Activated B cell treated with CpG ODN at 0.5 μM for 24 hours (primary cell): ENCODE measurements around the gene PRTFDC1. TPM values are rescaled to one million over a fixed set of nuclear protein-coding genes. Genes with fewer than 3 reads are reported as not detected.

ENCODE experiments used
- ATAC-seq: fragments of 200-7000 bp; cut with Tn5 transposase; one replicate; pipeline ENCODE4 v1.10.0; 2021; ENCODE audit warnings: low read depth, mild to moderate bottlenecking, moderate library complexity
- CTCF ChIA-PET: fragments of 350-600 bp; sonication (Branson Sonifier 250); formaldehyde crosslinking; loops from one replicate; lab custom pipeline; 2021; ENCODE audit warnings: antibody characterized with exemption; lab: Charles Lee
- POLR2A ChIA-PET: fragments of 350-600 bp; sonication (Branson Sonifier 250); formaldehyde crosslinking; loops from one replicate; lab custom pipeline; 2021; ENCODE audit warnings: antibody characterized with exemption; lab: Charles Lee
- DNase-seq: peaks from one replicate; pipeline ENCODE4 v3.0.0; 2022
- H3K27ac Mint-ChIP-seq: one replicate; pipeline ENCODE4 v1.8.0; 2020; ENCODE audit warnings: mixed read lengths
- H3K27me3 Mint-ChIP-seq: one replicate; pipeline ENCODE4 v1.8.0; 2021; ENCODE audit warnings: mixed read lengths
- H3K36me3 Mint-ChIP-seq: one replicate; pipeline ENCODE4 v1.8.0; 2021; ENCODE audit warnings: low read depth, mixed read lengths
- H3K4me1 Mint-ChIP-seq: one replicate; pipeline ENCODE4 v1.8.0; 2021; ENCODE audit warnings: mixed read lengths
- H3K4me3 Mint-ChIP-seq: one replicate; pipeline ENCODE4 v1.8.0; 2020; ENCODE audit warnings: mild to moderate bottlenecking, mixed read lengths
- H3K9me3 Mint-ChIP-seq: one replicate; pipeline ENCODE4 v1.8.0; 2020; ENCODE audit warnings: mixed read lengths
- intact Hi-C: fragments of 100-400 bp; cut with micrococcal nuclease; formaldehyde crosslinking; loops from one replicate; pipeline ENCODE4 v1.15.1; 2024
- total RNA-seq: library from RNA; stranded (reverse); gene quantifications from 2 replicates; pipeline ENCODE4 v1.2.3, GENCODE V29; 2022
- TF ChIP-seq, protein P1 (sequence below): fragments of 200-600 bp; IDR thresholded peaks from one replicate; pipeline ENCODE4 v1.8.0; 2022; ENCODE audit warnings: antibody characterized with exemption, mild to moderate bottlenecking

Gene PRTFDC1
- total RNA-seq, 1 donor from 2014 or later: not detected

DNA sequence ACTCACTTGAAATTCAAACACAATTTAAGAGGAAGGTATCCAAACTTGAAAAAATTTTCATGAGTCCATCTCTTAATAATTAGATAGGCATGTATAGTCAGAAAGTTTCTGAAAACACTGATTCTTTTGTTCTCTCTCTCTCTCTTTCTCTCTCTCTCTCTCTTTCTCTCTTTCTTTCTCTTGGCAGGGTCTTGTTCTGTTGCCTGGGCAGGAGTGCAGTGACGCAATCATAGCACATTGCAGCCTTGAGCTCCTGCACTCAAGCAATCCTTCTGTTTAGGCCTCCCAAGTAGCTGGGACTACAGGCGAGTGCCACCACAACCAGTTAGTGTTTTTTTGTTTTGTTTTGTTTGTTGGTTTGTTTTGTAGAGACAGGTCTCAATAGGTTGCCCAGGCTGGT, 59.3 kb downstream of the PRTFDC1 start:
- peaks cover 24% of the 10 kb centered on the region for H3K4me1 Mint-ChIP-seq
- TF ChIP-seq, protein P1, sequence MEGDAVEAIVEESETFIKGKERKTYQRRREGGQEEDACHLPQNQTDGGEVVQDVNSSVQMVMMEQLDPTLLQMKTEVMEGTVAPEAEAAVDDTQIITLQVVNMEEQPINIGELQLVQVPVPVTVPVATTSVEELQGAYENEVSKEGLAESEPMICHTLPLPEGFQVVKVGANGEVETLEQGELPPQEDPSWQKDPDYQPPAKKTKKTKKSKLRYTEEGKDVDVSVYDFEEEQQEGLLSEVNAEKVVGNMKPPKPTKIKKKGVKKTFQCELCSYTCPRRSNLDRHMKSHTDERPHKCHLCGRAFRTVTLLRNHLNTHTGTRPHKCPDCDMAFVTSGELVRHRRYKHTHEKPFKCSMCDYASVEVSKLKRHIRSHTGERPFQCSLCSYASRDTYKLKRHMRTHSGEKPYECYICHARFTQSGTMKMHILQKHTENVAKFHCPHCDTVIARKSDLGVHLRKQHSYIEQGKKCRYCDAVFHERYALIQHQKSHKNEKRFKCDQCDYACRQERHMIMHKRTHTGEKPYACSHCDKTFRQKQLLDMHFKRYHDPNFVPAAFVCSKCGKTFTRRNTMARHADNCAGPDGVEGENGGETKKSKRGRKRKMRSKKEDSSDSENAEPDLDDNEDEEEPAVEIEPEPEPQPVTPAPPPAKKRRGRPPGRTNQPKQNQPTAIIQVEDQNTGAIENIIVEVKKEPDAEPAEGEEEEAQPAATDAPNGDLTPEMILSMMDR: no peak
- ATAC-seq (no peak), DNase-seq (no peak)
- intact Hi-C loops: no loop called here
- H3K9me3 Mint-ChIP-seq: no peaks in the 10 kb centered on the region
- ChIA-PET CTCF (interaction anchor here (0.9 kb wide), 1 partner anchor 12 kb away, joined by 3 read pairs; no protein-coding TSS in a partner anchor), POLR2A (no interaction called here)
- no peaks in the 10 kb centered on the region for H3K27me3 Mint-ChIP-seq
- peaks cover 3% of the 10 kb centered on the region for H3K36me3 Mint-ChIP-seq
- no peak overlapping the region for H3K4me3 Mint-ChIP-seq
- no peak overlapping the region for H3K27ac Mint-ChIP-seq

DNA sequence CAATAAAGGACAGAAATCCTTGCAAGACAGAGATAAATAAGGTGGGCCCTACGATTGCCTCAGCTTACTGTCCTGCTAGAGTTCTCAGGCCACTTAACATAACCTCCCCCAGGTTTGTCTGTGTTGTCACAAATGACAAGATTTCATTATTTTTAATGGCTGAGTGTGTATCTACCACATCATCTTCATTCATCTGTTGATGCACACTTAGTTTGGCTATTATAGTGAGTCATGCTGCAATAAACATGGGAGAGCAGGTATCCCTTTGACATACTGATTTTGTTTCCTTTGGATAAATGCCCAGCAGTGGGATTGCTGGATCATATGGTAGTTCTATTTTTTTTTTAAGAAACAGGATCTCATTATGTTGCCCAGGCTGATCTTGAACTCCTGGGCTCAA, 60.6 kb downstream of the PRTFDC1 start:
- TF ChIP-seq, protein P1: no peak
- ATAC-seq: no peak
- intact Hi-C loops: no loop called here
- Mint-ChIP-seq H3K9me3 (no peaks in the 10 kb centered on the region), H3K36me3 (peaks cover 6% of the 10 kb centered on the region), H3K4me1 (peaks cover 35% of the 10 kb centered on the region), H3K4me3 (no peak overlapping the region), H3K27me3 (no peaks in the 10 kb centered on the region), H3K27ac (no peak overlapping the region)
- POLR2A ChIA-PET: no interaction called here
- CTCF ChIA-PET: no interaction called here
- no peak for DNase-seq

DNA sequence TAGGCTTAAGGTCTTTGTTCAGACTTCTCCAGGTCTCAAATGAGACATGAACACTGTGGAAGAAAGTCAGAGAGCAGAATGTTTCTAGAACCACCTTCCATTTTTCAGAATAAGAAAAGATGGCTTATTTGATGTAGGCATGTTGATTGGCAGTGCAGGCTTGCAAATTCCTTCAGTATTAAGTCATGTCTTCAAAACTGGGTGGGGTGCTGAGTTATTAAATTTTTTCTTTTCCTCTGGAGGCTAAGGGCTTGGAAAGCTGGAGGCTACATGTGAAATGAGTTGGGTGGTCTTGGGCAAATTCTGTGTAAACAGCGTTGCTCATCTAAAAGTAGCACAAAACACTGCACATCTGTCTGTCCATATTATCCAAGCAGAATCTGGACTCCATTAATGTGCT, 62.8 kb downstream of the PRTFDC1 start:
- intact Hi-C loops: loop anchor here (5.0 to 10.0 kb wide), 3 partner anchors 63 to 1455 kb away; partner anchors contain the start of genes OTUD1 and PRTFDC1
- TF ChIP-seq, protein P1: no peak
- H3K4me3 Mint-ChIP-seq: no peak overlapping the region
- H3K4me1 Mint-ChIP-seq: peaks cover 34% of the 10 kb centered on the region
- H3K36me3 Mint-ChIP-seq: peaks cover 6% of the 10 kb centered on the region
- POLR2A ChIA-PET: no interaction called here
- ATAC-seq (no peak), DNase-seq (no peak)
- CTCF ChIA-PET: no interaction called here
- no peaks in the 10 kb centered on the region for H3K27me3 Mint-ChIP-seq
- no peaks in the 10 kb centered on the region for H3K9me3 Mint-ChIP-seq
- H3K27ac Mint-ChIP-seq: no peak overlapping the region

DNA sequence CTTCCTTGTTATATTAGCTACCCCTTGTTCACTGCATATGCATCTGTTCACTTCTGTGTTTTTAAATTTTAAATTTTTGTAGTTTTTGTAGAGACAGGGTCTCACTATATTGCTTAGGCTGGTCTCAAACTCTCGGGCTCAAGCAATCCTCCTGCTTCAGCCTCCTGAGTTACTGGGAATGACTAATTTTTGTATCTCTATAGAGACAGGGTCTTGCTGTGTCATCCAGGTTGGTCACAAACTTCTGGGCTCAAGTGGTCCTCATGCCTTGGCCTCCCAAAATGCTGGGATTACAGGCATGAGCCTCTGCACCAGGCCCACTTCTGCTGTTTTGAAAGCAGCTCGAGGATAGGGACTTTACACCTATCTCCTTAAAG, 64.6 kb downstream of the PRTFDC1 start:
- peaks cover 6% of the 10 kb centered on the region for H3K36me3 Mint-ChIP-seq
- H3K27me3 Mint-ChIP-seq: no peaks in the 10 kb centered on the region
- peak overlapping the region; percentile 61 for H3K4me3 Mint-ChIP-seq
- no peaks in the 10 kb centered on the region for H3K9me3 Mint-ChIP-seq
- TF ChIP-seq, protein P1: no peak
- DNase-seq: no peak
- ATAC-seq: peak; percentile 15
- ChIA-PET CTCF (no interaction called here), POLR2A (interaction anchor here (1.4 kb wide), 1 partner anchor 165 kb away, joined by 4 read pairs; no protein-coding TSS in a partner anchor)
- H3K4me1 Mint-ChIP-seq: peaks cover 34% of the 10 kb centered on the region
- intact Hi-C loops: loop anchor here (1.0 to 10.0 kb wide), 5 partner anchors 14 to 1453 kb away; partner anchors contain the start of genes ENKUR, OTUD1, PRTFDC1 and THNSL1
- H3K27ac Mint-ChIP-seq: peak overlapping the region; percentile 93

DNA sequence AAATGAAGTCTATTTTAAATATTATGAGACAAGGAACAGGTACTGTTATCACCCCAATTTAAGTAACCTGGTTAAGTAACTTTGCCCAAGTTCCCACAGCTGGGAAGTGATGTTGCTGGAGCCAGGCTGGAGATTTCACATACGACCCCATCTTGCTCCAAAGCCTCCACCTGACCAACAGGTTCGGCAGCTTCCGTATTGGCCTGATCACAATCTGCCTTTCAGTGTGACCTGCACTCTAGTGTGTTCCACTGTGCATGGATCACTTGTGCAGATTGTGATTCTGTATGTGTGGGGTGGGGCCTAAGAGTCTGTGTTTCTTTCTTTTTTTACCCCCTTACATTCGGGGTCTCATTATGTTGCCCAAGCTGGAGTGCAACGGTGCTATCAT, 66.1 kb downstream of the PRTFDC1 start:
- no peak for ATAC-seq
- Mint-ChIP-seq H3K27ac (peak overlapping the region; percentile 24), H3K4me3 (no peak overlapping the region), H3K9me3 (no peaks in the 10 kb centered on the region), H3K36me3 (peaks cover 6% of the 10 kb centered on the region), H3K4me1 (peaks cover 42% of the 10 kb centered on the region), H3K27me3 (no peaks in the 10 kb centered on the region)
- CTCF ChIA-PET: no interaction called here
- TF ChIP-seq, protein P1: no peak
- POLR2A ChIA-PET: interaction anchor here (0.7 kb wide), 1 partner anchor 14 kb away, joined by 3 read pairs; no protein-coding TSS in a partner anchor
- intact Hi-C loops: loop anchor here (5.0 to 10.0 kb wide), 3 partner anchors 66 to 1451 kb away; partner anchors contain the start of genes OTUD1 and PRTFDC1
- no peak for DNase-seq
